ENCODE measurements around the gene USP17L30. TPM values are rescaled to one million over a fixed set of nuclear protein-coding genes. Genes with fewer than 3 reads are reported as not detected.
"Not testable (repeated sequence)": the region's sequence is repeated elsewhere in the genome, so short reads cannot be mapped to it uniquely, and the experiment has no call there.

The USP17L30 gene
- polyA plus RNA-seq, 6 donors from 2014 or later, result not detected

DNA sequence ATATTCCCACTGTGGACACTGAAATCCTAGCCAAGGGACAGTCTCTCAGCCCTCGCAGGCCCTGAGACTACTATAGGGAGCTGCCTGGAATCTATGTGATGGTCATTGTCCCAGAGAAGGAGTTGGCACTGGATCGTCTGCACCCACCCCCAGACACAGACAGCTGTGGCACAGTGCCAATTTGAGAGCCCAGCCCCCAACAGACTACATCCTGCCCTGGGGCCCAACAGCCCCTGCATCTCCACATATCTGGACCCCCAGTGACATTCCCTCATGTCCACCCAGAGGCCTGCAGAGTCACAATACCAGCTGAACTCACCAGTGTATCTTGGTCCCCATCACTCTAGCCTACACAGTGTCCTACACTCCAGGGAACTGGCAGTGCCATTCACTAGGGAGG lies 42.8 kb downstream of the USP17L30 start:
- ATAC-seq (ENCODE audit: low read depth in 2 of 2); H3K4me1 Mint-ChIP-seq; H3K27ac Mint-ChIP-seq; H3K27me3 Mint-ChIP-seq; DNase-seq; H3K36me3 Mint-ChIP-seq; H3K4me3 Mint-ChIP-seq: not testable (repeated sequence)
- H3K9me3 Mint-ChIP-seq, result peaks cover 0 to 11% (median 0%) of the 10 kb centered on the region in 7 donors

DNA sequence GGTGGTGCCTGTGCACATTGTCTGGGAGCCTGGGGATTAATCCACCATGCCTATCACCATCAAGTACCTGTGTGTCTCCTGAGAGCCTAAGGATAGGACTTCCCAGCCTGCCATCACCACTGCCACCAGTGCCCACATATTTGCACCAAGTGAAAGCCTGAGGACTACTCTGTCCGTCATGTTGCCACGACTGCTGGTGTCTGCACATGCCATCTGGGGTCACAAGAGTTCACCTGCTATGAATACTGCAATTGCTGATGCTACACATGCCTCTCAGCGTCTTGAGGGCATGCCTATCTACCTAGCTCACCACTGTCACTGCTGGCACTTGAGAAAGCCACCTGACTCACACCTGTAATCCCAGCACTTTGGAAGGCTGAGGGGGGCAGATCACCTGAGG lies 43.6 kb downstream of the USP17L30 start:
- not testable (repeated sequence) for ATAC-seq (ENCODE audit: low read depth in 2 of 2); H3K27ac Mint-ChIP-seq
- H3K9me3 Mint-ChIP-seq, result peaks cover 0 to 11% (median 0%) of the 10 kb centered on the region in 7 donors

DNA sequence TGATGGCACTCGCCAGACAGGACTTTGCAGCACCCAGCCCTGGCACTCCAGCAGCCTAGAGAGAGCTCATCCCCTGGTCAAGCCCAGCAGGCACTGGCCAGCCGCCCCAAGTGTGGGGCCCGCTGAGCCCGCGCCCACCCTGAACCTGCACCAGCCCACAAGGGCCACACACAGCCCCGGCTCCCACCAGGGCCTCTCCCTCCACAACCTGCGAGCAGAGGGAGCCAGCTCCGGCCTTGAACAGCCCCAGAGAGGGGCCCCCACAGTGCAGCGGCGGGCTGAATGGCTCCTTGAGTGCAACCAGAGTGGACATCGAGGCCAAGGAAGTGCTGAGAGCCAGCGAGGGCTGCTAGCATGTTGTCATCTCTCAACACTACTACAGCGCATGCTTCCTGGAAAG lies 46.9 kb downstream of the USP17L30 start:
- ATAC-seq (ENCODE audit: low read depth in 2 of 2) (no peak), DNase-seq (no peak)
- Mint-ChIP-seq H3K27me3 (peaks cover 0 to 5% (median 0%) of the 10 kb centered on the region in 3 donors), H3K27ac (no peak overlapping the region), H3K9me3 (peaks cover 0 to 34% (median 9%) of the 10 kb centered on the region in 7 donors), H3K36me3 (peaks cover 0 to 9% of the 10 kb centered on the region in 2 donors), H3K4me1 (no peaks in the 10 kb centered on the region), H3K4me3 (no peak overlapping the region)

More for the DNA sequence above, 43.6 kb downstream of the USP17L30 start:
- H3K27me3 Mint-ChIP-seq, H3K36me3 Mint-ChIP-seq, DNase-seq, H3K4me1 Mint-ChIP-seq: not testable (repeated sequence)
- peak overlapping the region in 1 of 8 donors; percentile 40 for H3K4me3 Mint-ChIP-seq

Other genes with a start within 250 kb of the USP17L30 start
- gene FAM90A26, start 192.7 kb upstream of the USP17L30 start, polyA plus RNA-seq (ENCODE audit: low read depth in 6 of 6), result not detected
- not detected for gene USP17L10, start 152.5 kb upstream of the USP17L30 start, polyA plus RNA-seq (ENCODE audit: low read depth in 6 of 6)
- gene USP17L11, start 147.7 kb upstream of the USP17L30 start, polyA plus RNA-seq (ENCODE audit: low read depth in 6 of 6), result not detected
- gene USP17L12, start 143.0 kb upstream of the USP17L30 start, polyA plus RNA-seq (ENCODE audit: low read depth in 6 of 6), result not detected
- not detected for gene USP17L13, start 138.2 kb upstream of the USP17L30 start, polyA plus RNA-seq (ENCODE audit: low read depth in 6 of 6)
- not detected for gene USP17L15, start 128.7 kb upstream of the USP17L30 start, polyA plus RNA-seq (ENCODE audit: low read depth in 6 of 6)
- not detected for gene USP17L17, start 119.2 kb upstream of the USP17L30 start, polyA plus RNA-seq (ENCODE audit: low read depth in 6 of 6)
- not detected for gene USP17L18, start 114.5 kb upstream of the USP17L30 start, polyA plus RNA-seq (ENCODE audit: low read depth in 6 of 6)
- gene USP17L19, start 109.8 kb upstream of the USP17L30 start, polyA plus RNA-seq (ENCODE audit: low read depth in 6 of 6), result not detected
- not detected for gene USP17L20, start 105.0 kb upstream of the USP17L30 start, polyA plus RNA-seq (ENCODE audit: low read depth in 6 of 6)
- not detected for gene USP17L21, start 100.3 kb upstream of the USP17L30 start, polyA plus RNA-seq (ENCODE audit: low read depth in 6 of 6)
- gene USP17L22, start 95.5 kb upstream of the USP17L30 start, polyA plus RNA-seq (ENCODE audit: low read depth in 6 of 6), result not detected
- gene USP17L24, start 38.0 kb upstream of the USP17L30 start, polyA plus RNA-seq (ENCODE audit: low read depth in 6 of 6), result not detected
- gene USP17L25, start 33.2 kb upstream of the USP17L30 start, polyA plus RNA-seq (ENCODE audit: low read depth in 6 of 6), result not detected
- gene USP17L26, start 28.5 kb upstream of the USP17L30 start, polyA plus RNA-seq (ENCODE audit: low read depth in 6 of 6), result not detected
- not detected for gene USP17L5, start 23.7 kb upstream of the USP17L30 start, polyA plus RNA-seq (ENCODE audit: low read depth in 6 of 6)
- gene USP17L27, start 19.0 kb upstream of the USP17L30 start, polyA plus RNA-seq (ENCODE audit: low read depth in 6 of 6), result not detected
- not detected for gene USP17L28, start 14.2 kb upstream of the USP17L30 start, polyA plus RNA-seq (ENCODE audit: low read depth in 6 of 6)
- gene USP17L29, start 9.5 kb upstream of the USP17L30 start, polyA plus RNA-seq (ENCODE audit: low read depth in 6 of 6), result not detected
- gene DEFB131A, start 81.3 kb downstream of the USP17L30 start, polyA plus RNA-seq (ENCODE audit: low read depth in 6 of 6), result not detected